ENCODE measurements around the gene ING3. TPM values are rescaled to one million over a fixed set of nuclear protein-coding genes. Genes with fewer than 3 reads are reported as not detected.

Gene ING3
- total RNA-seq, 2 donors from 2014 or later, result 12.6 to 14.9 TPM

DNA sequence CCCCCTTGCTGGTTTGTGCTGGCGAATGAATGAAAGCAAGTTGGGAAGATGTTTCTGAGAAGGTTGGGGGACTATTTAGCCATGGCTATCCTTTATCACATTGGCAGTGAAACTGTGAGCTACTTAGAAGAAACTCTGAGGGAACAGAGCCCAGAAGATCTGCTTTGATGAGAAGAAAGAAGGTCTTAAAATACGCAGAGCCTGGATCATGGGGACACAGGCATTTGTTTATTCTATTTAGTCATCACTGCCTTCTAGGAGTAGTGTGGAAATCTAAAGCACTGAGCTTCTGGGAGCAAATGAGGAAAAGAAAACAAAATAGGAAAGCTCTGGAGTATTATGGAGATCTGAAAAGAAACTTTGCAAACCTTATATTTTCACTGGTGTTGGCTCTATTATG lies 66.4 kb downstream of the ING3 start:
- no peak overlapping the region for H3K9ac ChIP-seq (ENCODE audit: extremely low read depth, low read length, poor library complexity, severe bottlenecking)
- H3K36me3 Mint-ChIP-seq (ENCODE audit: low read depth), result no peaks in the 10 kb centered on the region
- no peaks in the 10 kb centered on the region for H3K4me1 ChIP-seq (ENCODE audit: control insufficient read depth, insufficient read depth, low read length)
- no peaks in the 10 kb centered on the region for H3K9me3 ChIP-seq (ENCODE audit: control insufficient read depth, low read length)
- TF ChIP-seq, protein P1, sequence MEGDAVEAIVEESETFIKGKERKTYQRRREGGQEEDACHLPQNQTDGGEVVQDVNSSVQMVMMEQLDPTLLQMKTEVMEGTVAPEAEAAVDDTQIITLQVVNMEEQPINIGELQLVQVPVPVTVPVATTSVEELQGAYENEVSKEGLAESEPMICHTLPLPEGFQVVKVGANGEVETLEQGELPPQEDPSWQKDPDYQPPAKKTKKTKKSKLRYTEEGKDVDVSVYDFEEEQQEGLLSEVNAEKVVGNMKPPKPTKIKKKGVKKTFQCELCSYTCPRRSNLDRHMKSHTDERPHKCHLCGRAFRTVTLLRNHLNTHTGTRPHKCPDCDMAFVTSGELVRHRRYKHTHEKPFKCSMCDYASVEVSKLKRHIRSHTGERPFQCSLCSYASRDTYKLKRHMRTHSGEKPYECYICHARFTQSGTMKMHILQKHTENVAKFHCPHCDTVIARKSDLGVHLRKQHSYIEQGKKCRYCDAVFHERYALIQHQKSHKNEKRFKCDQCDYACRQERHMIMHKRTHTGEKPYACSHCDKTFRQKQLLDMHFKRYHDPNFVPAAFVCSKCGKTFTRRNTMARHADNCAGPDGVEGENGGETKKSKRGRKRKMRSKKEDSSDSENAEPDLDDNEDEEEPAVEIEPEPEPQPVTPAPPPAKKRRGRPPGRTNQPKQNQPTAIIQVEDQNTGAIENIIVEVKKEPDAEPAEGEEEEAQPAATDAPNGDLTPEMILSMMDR (conservative IDR thresholded peaks at IDR 0.05), result no peak
- H3K27me3 ChIP-seq (ENCODE audit: control insufficient read depth, insufficient read depth, low read length, poor library complexity, severe bottlenecking), result no peaks in the 10 kb centered on the region
- no peaks in the 10 kb centered on the region for H3K36me3 ChIP-seq (ENCODE audit: control insufficient read depth, insufficient read depth, low read length)
- peaks cover 6% of the 10 kb centered on the region for H3K4me1 Mint-ChIP-seq
- H3K27ac ChIP-seq (ENCODE audit: low read depth, low read length), result no peak overlapping the region
- DNase-seq, result no peak
- H3K27me3 Mint-ChIP-seq (ENCODE audit: insufficient read depth), result no peaks in the 10 kb centered on the region
- H3K4me3 Mint-ChIP-seq, result no peak overlapping the region
- no peak overlapping the region for H3K27ac Mint-ChIP-seq
- no peak overlapping the region for H3K4me3 ChIP-seq (ENCODE audit: low read length)
- 88 to 100% methylated on average over 2 of the region's 2 CpGs for WGBS, 2 experiments (ENCODE audit: insufficient coverage in 1 of 2, insufficient read length in 1 of 2)
- no peaks in the 10 kb centered on the region for H3K9me3 Mint-ChIP-seq

DNA sequence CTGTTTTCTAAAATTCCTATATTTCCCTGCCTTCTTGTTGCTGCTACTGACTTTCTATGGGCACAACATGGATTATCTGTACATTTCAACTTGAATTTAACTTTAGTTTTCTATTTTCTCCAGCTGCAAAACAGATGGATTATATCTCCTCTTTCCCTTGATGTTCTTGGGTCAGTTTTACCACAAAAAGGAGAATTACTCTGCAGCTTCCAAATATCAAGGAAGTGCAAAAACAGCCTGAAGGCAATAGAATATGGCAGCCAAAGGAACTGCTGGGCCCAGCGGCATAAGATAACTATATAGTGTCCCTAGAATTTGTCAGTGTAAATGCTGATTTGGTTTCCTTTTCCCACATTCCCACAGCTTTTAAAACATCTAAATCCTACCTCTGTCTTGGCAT lies 67.0 kb downstream of the ING3 start:
- no peaks in the 10 kb centered on the region for H3K27me3 ChIP-seq (ENCODE audit: control insufficient read depth, insufficient read depth, low read length, poor library complexity, severe bottlenecking)
- H3K27me3 Mint-ChIP-seq (ENCODE audit: insufficient read depth), result no peaks in the 10 kb centered on the region
- H3K9me3 ChIP-seq (ENCODE audit: control insufficient read depth, low read length), result no peaks in the 10 kb centered on the region
- TF ChIP-seq, protein P1 (conservative IDR thresholded peaks at IDR 0.05), result no peak
- H3K27ac ChIP-seq (ENCODE audit: low read depth, low read length), result no peak overlapping the region
- H3K4me1 ChIP-seq (ENCODE audit: control insufficient read depth, insufficient read depth, low read length), result no peaks in the 10 kb centered on the region
- H3K4me3 ChIP-seq (ENCODE audit: low read length), result no peak overlapping the region
- no peak overlapping the region for H3K9ac ChIP-seq (ENCODE audit: extremely low read depth, low read length, poor library complexity, severe bottlenecking)
- H3K27ac Mint-ChIP-seq, result no peak overlapping the region
- no peak overlapping the region for H3K4me3 Mint-ChIP-seq
- H3K9me3 Mint-ChIP-seq, result no peaks in the 10 kb centered on the region
- H3K36me3 Mint-ChIP-seq (ENCODE audit: low read depth), result no peaks in the 10 kb centered on the region
- peaks cover 6% of the 10 kb centered on the region for H3K4me1 Mint-ChIP-seq
- WGBS, 2 experiments (ENCODE audit: insufficient coverage in 1 of 2, insufficient read length in 1 of 2), result 100% methylated on average over 1 of the region's 1 CpG
- no peaks in the 10 kb centered on the region for H3K36me3 ChIP-seq (ENCODE audit: control insufficient read depth, insufficient read depth, low read length)
- DNase-seq, result no peak

DNA sequence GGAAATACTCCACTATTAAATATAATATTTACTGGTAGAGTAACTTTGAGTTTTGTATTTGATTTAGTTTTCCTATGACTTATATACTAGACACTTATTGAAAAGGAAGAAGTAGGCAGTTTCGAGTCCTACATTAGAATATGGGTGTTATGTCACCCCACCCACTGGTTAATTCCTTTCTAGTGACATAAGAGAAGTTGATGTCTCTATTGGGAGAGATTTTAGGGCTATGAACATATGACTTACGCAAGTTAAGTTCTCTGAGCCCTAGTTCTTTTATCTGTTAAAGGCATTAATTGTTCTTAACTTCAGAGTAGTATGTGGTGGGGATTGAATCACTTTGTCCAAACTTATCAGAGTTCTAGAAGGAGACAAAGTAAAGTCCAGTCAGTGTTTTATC lies 68.4 kb downstream of the ING3 start:
- Histone ChIP-seq H3K9me3 (ENCODE audit: control insufficient read depth, low read length) (no peaks in the 10 kb centered on the region), H3K27ac (ENCODE audit: low read depth, low read length) (no peak overlapping the region), H3K4me3 (ENCODE audit: low read length) (no peak overlapping the region), H3K4me1 (ENCODE audit: control insufficient read depth, insufficient read depth, low read length) (no peaks in the 10 kb centered on the region), H3K9ac (ENCODE audit: extremely low read depth, low read length, poor library complexity, severe bottlenecking) (no peak overlapping the region), H3K36me3 (ENCODE audit: control insufficient read depth, insufficient read depth, low read length) (no peaks in the 10 kb centered on the region), H3K27me3 (ENCODE audit: control insufficient read depth, insufficient read depth, low read length, poor library complexity, severe bottlenecking) (no peaks in the 10 kb centered on the region)
- no peaks in the 10 kb centered on the region for H3K36me3 Mint-ChIP-seq (ENCODE audit: low read depth)
- no peaks in the 10 kb centered on the region for H3K9me3 Mint-ChIP-seq
- no peak overlapping the region for H3K4me3 Mint-ChIP-seq
- H3K27me3 Mint-ChIP-seq (ENCODE audit: insufficient read depth), result no peaks in the 10 kb centered on the region
- TF ChIP-seq, protein P1 (conservative IDR thresholded peaks at IDR 0.05), result no peak
- DNase-seq, result no peak
- H3K27ac Mint-ChIP-seq, result no peak overlapping the region
- peaks cover 11% of the 10 kb centered on the region for H3K4me1 Mint-ChIP-seq
- 89% methylated on average over 2 of the region's 2 CpGs; no CpG with 5 or more reads in 1 of the 2 experiments for WGBS, 2 experiments (ENCODE audit: insufficient coverage in 1 of 2, insufficient read length in 1 of 2)
